Spleen (tissue), 11 donors: ENCODE data around the gene EFCAB12. TPM values are rescaled to one million over a fixed set of nuclear protein-coding genes. Genes with fewer than 3 reads are reported as not detected.

Experiments used
- DNase-seq: peaks from one replicate; pipeline ENCODE4 v3.0.0-alpha.2; 2020
- H3K27ac ChIP-seq, 8 donors: fragments of 200-600 bp; sonication (generic) in 7 of 8; 1 replicate in 4 of 8; 2 replicates in 4 of 8; pipeline versions ENCODE4 v1.5.0 to v1.8.0; 2016 to 2021; ENCODE audit warnings: inconsistent platforms in 4 of 8, mild to moderate bottlenecking in 4 of 8, moderate library complexity in 1 of 8
- H3K27me3 ChIP-seq, 7 donors: fragments of 200-600 bp; sonication (generic) in 6 of 7; replicated peaks in 1 of 7; 1 replicate in 4 of 7; 2 replicates in 3 of 7; pipeline versions ENCODE4 v1.5.0 to v1.8.0; 2016 to 2021; ENCODE audit warnings: inconsistent platforms in 3 of 7, mild to moderate bottlenecking in 1 of 7
- H3K36me3 ChIP-seq, 6 donors: fragments of 200-600 bp; sonication (generic) in 5 of 6; 1 replicate in 4 of 6; 2 replicates in 2 of 6; pipeline versions ENCODE4 v1.5.0 to v1.8.0; 2016 to 2021; ENCODE audit warnings: inconsistent platforms in 2 of 6
- H3K4me1 ChIP-seq, 6 donors: fragments of 200-600 bp; sonication (generic) in 5 of 6; 1 replicate in 3 of 6; 2 replicates in 3 of 6; pipeline versions ENCODE4 v1.5.0 to v1.8.0; 2016 to 2021; ENCODE audit warnings: inconsistent platforms in 3 of 6
- H3K4me3 ChIP-seq, 8 donors: fragments of 200-600 bp; sonication (generic) in 7 of 8; 1 replicate in 4 of 8; 2 replicates in 4 of 8; pipeline versions ENCODE4 v1.5.0 to v1.8.0; 2016 to 2021; ENCODE audit warnings: inconsistent platforms in 4 of 8, mild to moderate bottlenecking in 4 of 8, moderate library complexity in 2 of 8
- H3K9me3 ChIP-seq, 8 donors: fragments of 200-600 bp; sonication (generic) in 7 of 8; 1 replicate in 4 of 8; 2 replicates in 4 of 8; pipeline versions ENCODE4 v1.5.0 to v1.8.0; 2016 to 2021; ENCODE audit warnings: inconsistent platforms in 4 of 8
- CTCF ChIP-seq, 11 experiments: fragments of 200-600 bp in 7 of 11; fragments of 450-650 bp in 4 of 11; sonication (generic) in 4 of 11; IDR thresholded peaks in 8 of 11; conservative IDR thresholded peaks in 3 of 11; 1 replicate in 7 of 11; 2 replicates in 4 of 11; pipeline versions ENCODE4 v1.4.0 to v1.8.0; 2016 to 2021; ENCODE audit warnings: antibody characterized with exemption in 11 of 11, inconsistent platforms in 4 of 11, mild to moderate bottlenecking in 1 of 11
- POLR2A ChIP-seq, 3 donors: fragments of 450-650 bp; IDR thresholded peaks; one replicate each; pipeline ENCODE4 v1.5.1; 2017; ENCODE audit warnings: antibody characterized with exemption in 3 of 3, mild to moderate bottlenecking in 1 of 3
- POLR2AphosphoS5 ChIP-seq, 3 donors: sonication (generic); formaldehyde crosslinking; IDR thresholded peaks; one replicate each; pipeline ENCODE4 v1.5.1; 2017; ENCODE audit warnings: antibody characterized with exemption in 3 of 3
- WGBS, 5 donors: extraction: QIAGEN DNeasy Blood & Tissue Kit in 3 of 5; methylation state at CpG; one replicate each; pipeline versions ENCODE4 v1.1.5 to v1.1.7; 2013 to 2018; 5-methylcytosine and 5-hydroxymethylcytosine counted together
- intact Hi-C: fragments of 100-400 bp; cut with DNase I; formaldehyde crosslinking; loops from one replicate; pipeline ENCODE4 v1.15.0; 2023; ENCODE audit warnings: low total_unique reads
- polyA plus RNA-seq, 3 donors: library from polyadenylated mRNA; stranded (reverse); fragments of 200-250 nt; gene quantifications; one replicate each; pipeline ENCODE4 v1.2.1, GENCODE V29; 2013
- total RNA-seq, 7 donors: library from RNA; depleted of rRNA in 3 of 7; stranded (reverse); fragments of >200 nt in 3 of 7; fragmentation: NEBNext Ultra II Directional in 4 of 7; extraction: Animal tissue kit (Norgen Biotek cat#: 25700) in 4 of 7; gene quantifications; one replicate each; pipeline versions ENCODE4 v1.1.0 to v1.2.1, GENCODE V29; 2016 to 2021
- donor health status: healthy with polysubstance abuse.
- donor health status: DM: no; HTN: no; CAD: no; lungs with moderate emphysema.
- donor health status: DM: no; HTN: no; CAD: no.
- donor health status: Bipolar disorder and iron deficiency.
- donor health status: healthy.
- donor health status: DM: no; HTN: no; CAD: no.
- donor health status: DM: yes; HTN: yes; CAD: no.

Gene EFCAB12
- total and polyA plus RNA-seq, 10 donors = 0.20 to 2.1 (median 1.0) TPM

- H3K36me3 ChIP-seq = peaks cover 0 to 65% (median 23%) of the 10 kb centered on the region in 6 donors
- H3K27me3 ChIP-seq = no peaks in the 10 kb centered on the region
- no peaks in the 10 kb centered on the region for H3K4me1 ChIP-seq
- intact Hi-C loops = no loop called here
- 89 to 98% (median 95%) methylated on average over 10 of the region's 10 CpGs for WGBS, 5 donors
- no peak overlapping the region for H3K27ac ChIP-seq
- TF ChIP-seq POLR2A (IDR thresholded peaks at IDR 0.05) (no peak), POLR2AphosphoS5 (IDR thresholded peaks at IDR 0.05) (no peak), CTCF (IDR thresholded peaks at IDR 0.05 in 8 of 11, conservative IDR thresholded peaks at IDR 0.05 in 3 of 11) (no peak)
- no peak for DNase-seq
- H3K4me3 ChIP-seq = no peak overlapping the region
- no peaks in the 10 kb centered on the region for H3K9me3 ChIP-seq
These were observed 46.8 kb upstream of the EFCAB12 start for GRCh38 chr3:129474984-129475804.

- intact Hi-C loops = no loop called here
- H3K9me3 ChIP-seq = no peaks in the 10 kb centered on the region
- 60 to 94% (median 89%) methylated on average over 4 of the region's 4 CpGs for WGBS, 5 donors
- no peak overlapping the region for H3K27ac ChIP-seq
- no peak for DNase-seq
- peaks cover 0 to 65% (median 16%) of the 10 kb centered on the region in 6 donors for H3K36me3 ChIP-seq
- no peak for TF ChIP-seq POLR2AphosphoS5 (IDR thresholded peaks at IDR 0.05)
- no peak for TF ChIP-seq CTCF (IDR thresholded peaks at IDR 0.05 in 8 of 11, conservative IDR thresholded peaks at IDR 0.05 in 3 of 11)
- no peak for TF ChIP-seq POLR2A (IDR thresholded peaks at IDR 0.05)
- no peaks in the 10 kb centered on the region for H3K27me3 ChIP-seq
- H3K4me1 ChIP-seq = peaks cover 0 to 10% (median 2%) of the 10 kb centered on the region in 6 donors
- no peak overlapping the region for H3K4me3 ChIP-seq
These were observed 45.3 kb upstream of the EFCAB12 start for GRCh38 chr3:129473769-129474152.

GRCh38 chr3:129473067-129473768 lies 44.8 kb upstream of the EFCAB12 start:
- intact Hi-C loops = no loop called here
- no peaks in the 10 kb centered on the region for H3K9me3 ChIP-seq
- no peak overlapping the region for H3K4me3 ChIP-seq
- peaks cover 0 to 12% (median 2%) of the 10 kb centered on the region in 6 donors for H3K4me1 ChIP-seq
- H3K36me3 ChIP-seq = peaks cover 0 to 60% (median 14%) of the 10 kb centered on the region in 6 donors
- no peak overlapping the region for H3K27ac ChIP-seq
- no peak for DNase-seq
- no peak for TF ChIP-seq POLR2AphosphoS5 (IDR thresholded peaks at IDR 0.05)
- no peak for TF ChIP-seq POLR2A (IDR thresholded peaks at IDR 0.05)
- no peak for TF ChIP-seq CTCF (IDR thresholded peaks at IDR 0.05 in 8 of 11, conservative IDR thresholded peaks at IDR 0.05 in 3 of 11)
- no peaks in the 10 kb centered on the region for H3K27me3 ChIP-seq
- WGBS, 5 donors = 88 to 94% (median 92%) methylated on average over 4 of the region's 4 CpGs

GRCh38 chr3:129470861-129471260 lies 42.4 kb upstream of the EFCAB12 start:
- no peaks in the 10 kb centered on the region for H3K9me3 ChIP-seq
- H3K27me3 ChIP-seq = no peaks in the 10 kb centered on the region
- intact Hi-C loops = no loop called here
- WGBS, 5 donors = 94 to 97% (median 95%) methylated on average over 2 of the region's 2 CpGs
- peaks cover 0 to 12% (median 2%) of the 10 kb centered on the region in 6 donors for H3K4me1 ChIP-seq
- TF ChIP-seq POLR2AphosphoS5 (IDR thresholded peaks at IDR 0.05) = no peak
- no peak for TF ChIP-seq POLR2A (IDR thresholded peaks at IDR 0.05)
- TF ChIP-seq CTCF (IDR thresholded peaks at IDR 0.05 in 8 of 11, conservative IDR thresholded peaks at IDR 0.05 in 3 of 11) = no peak
- peaks cover 0 to 51% (median 0%) of the 10 kb centered on the region in 6 donors for H3K36me3 ChIP-seq
- no peak overlapping the region for H3K27ac ChIP-seq
- H3K4me3 ChIP-seq = no peak overlapping the region
- DNase-seq = no peak
